Hepatocyte (in vitro differentiated cells): ENCODE measurements around the gene PLSCR2.

Experiments used
- CTCF ChIP-seq: fragments of 200-600 bp; sonication (generic); IDR thresholded peaks from 2 replicates; pipeline ENCODE4 v1.5.1; 2016; ENCODE audit warnings: antibody characterized with exemption, mild to moderate bottlenecking; ENCODE audit not compliant: poor library complexity
- EZH2 ChIP-seq: fragments of 200-600 bp; sonication (generic); IDR thresholded peaks from 2 replicates; pipeline ENCODE4 v1.6.1; 2016; ENCODE audit warnings: antibody characterized with exemption, mild to moderate bottlenecking, borderline replicate concordance

GRCh38 chr3:146507331-146508120 lies 38.2 kb upstream of the PLSCR2 start:
- no peak for TF ChIP-seq CTCF
- TF ChIP-seq EZH2 = no peak
